Endothelial cell of umbilical vein (primary cell): ENCODE measurements around the gene SEMA4C. TPM values are rescaled to one million over a fixed set of nuclear protein-coding genes. Genes with fewer than 3 reads are reported as not detected.

Source experiments
- BruUV-seq: library from RNA; stranded (reverse); fragments of 400-500 nt; replicated peaks from 2 replicates; lab custom pipeline; 2021; lab: Mats Ljungman, UMichigan
- CTCF ChIA-PET: fragments of 300-600, 350-600 bp; sonication (Branson Sonifier 250); formaldehyde crosslinking; loops from one replicate; lab custom pipeline; 2021; ENCODE audit warnings: antibody characterized with exemption, inconsistent platforms; lab: Charles Lee
- POLR2A ChIA-PET: fragments of 300-600, 350-600 bp; sonication (Branson Sonifier 250); formaldehyde crosslinking; loops from one replicate; lab custom pipeline; 2021; ENCODE audit warnings: antibody characterized with exemption, inconsistent platforms; lab: Charles Lee
- DNase-seq: peaks from one replicate; pipeline ENCODE4 v3.0.0-alpha.2; 2011; ENCODE audit warnings: low read depth, low spot score
- FAIRE-seq: peaks from 2 replicates; lab custom pipeline; 2011; peaks lifted over from hg19 to GRCh38; lab: Jason Lieb, UNC
- H2AFZ ChIP-seq: 2 replicates; pipeline ENCODE4 v1.6.0; 2012; ENCODE audit warnings: low read depth, low read length, control low read depth, inconsistent platforms
- H3K27ac ChIP-seq: 2 replicates; pipeline ENCODE4 v1.5.1; 2011; ENCODE audit warnings: low read depth, mild to moderate bottlenecking, control low read depth, low read length, moderate library complexity; ENCODE audit not compliant: insufficient read depth
- H3K27me3 ChIP-seq, 2 experiments: 2 replicates each; pipeline versions ENCODE4 v1.6.0 to v1.6.1; 2011; ENCODE audit warnings: low read length in 2 of 2, mixed read lengths in 1 of 2; ENCODE audit not compliant: control insufficient read depth in 2 of 2, insufficient read depth in 2 of 2
- H3K36me3 ChIP-seq, 2 experiments: 2 replicates in 1 of 2; 3 replicates in 1 of 2; pipeline ENCODE4 v1.5.1; 2011; ENCODE audit warnings: low read length in 2 of 2, mild to moderate bottlenecking in 1 of 2, moderate library complexity in 1 of 2; ENCODE audit not compliant: control insufficient read depth in 2 of 2, insufficient read depth in 2 of 2; ENCODE audit errors: extremely low read depth in 1 of 2
- H3K4me1 ChIP-seq: 3 replicates; pipeline ENCODE4 v1.5.1; 2011; ENCODE audit warnings: mild to moderate bottlenecking, low read length; ENCODE audit not compliant: control insufficient read depth, insufficient read depth; ENCODE audit errors: extremely low read depth
- H3K4me2 ChIP-seq: 2 replicates; pipeline ENCODE4 v1.6.1; 2011; ENCODE audit warnings: low read length, control low read depth, mixed read lengths; ENCODE audit not compliant: insufficient read depth
- H3K4me3 ChIP-seq, 3 experiments: fragments of 200-600 bp in 1 of 3; sonication (generic), shearing (Covaris generic) in 1 of 3; replicated peaks in 1 of 3; 2 replicates each; pipeline ENCODE4 v1.5.1; 2011 to 2016; ENCODE audit warnings: control low read depth in 3 of 3, low read length in 3 of 3, mild to moderate bottlenecking in 2 of 3, inconsistent platforms in 1 of 3, low read depth in 1 of 3, moderate library complexity in 1 of 3; ENCODE audit not compliant: insufficient read depth in 1 of 3
- H3K79me2 ChIP-seq: 2 replicates; pipeline ENCODE4 v1.6.0; 2012; ENCODE audit warnings: low read length, inconsistent platforms; ENCODE audit not compliant: control insufficient read depth, insufficient read depth
- H3K9ac ChIP-seq: replicated peaks from 2 replicates; pipeline ENCODE3; 2011; ENCODE audit warnings: low read length, control low read depth; ENCODE audit not compliant: insufficient read depth; ENCODE audit errors: extremely low read depth
- H3K9me1 ChIP-seq: replicated peaks from 3 replicates; pipeline ENCODE4 v1.6.0; 2011; ENCODE audit warnings: mild to moderate bottlenecking, low read length; ENCODE audit not compliant: control insufficient read depth, insufficient read depth; ENCODE audit errors: extremely low read depth
- H3K9me3 ChIP-seq: replicated peaks from 2 replicates; pipeline ENCODE4 v1.5.1; 2012; ENCODE audit warnings: low read length, inconsistent platforms; ENCODE audit not compliant: control insufficient read depth, insufficient read depth
- H4K20me1 ChIP-seq: replicated peaks from 2 replicates; pipeline ENCODE3; 2011; ENCODE audit warnings: mild to moderate bottlenecking, low read length; ENCODE audit not compliant: control insufficient read depth, insufficient read depth; ENCODE audit errors: extremely low read depth
- CTCF ChIP-seq, 2 donors: IDR thresholded peaks; 1 replicate in 1 of 2; 2 replicates in 1 of 2; pipeline ENCODE4 v1.5.1; 2011; ENCODE audit warnings: low read length in 2 of 2, mild to moderate bottlenecking in 2 of 2, moderate library complexity in 2 of 2, control low read depth in 1 of 2, inconsistent platforms in 1 of 2, low read depth in 1 of 2; ENCODE audit not compliant: insufficient read depth in 1 of 2; ENCODE audit errors: extremely low read depth in 1 of 2
- EZH2 ChIP-seq: IDR thresholded peaks from 2 replicates; pipeline ENCODE4 v1.6.1; 2012; ENCODE audit warnings: borderline replicate concordance, low read depth, mild to moderate bottlenecking, moderate library complexity, low read length, inconsistent platforms; ENCODE audit not compliant: severe bottlenecking
- FOS ChIP-seq: IDR thresholded peaks from 2 replicates; pipeline ENCODE4 v1.6.1; 2011; ENCODE audit warnings: mild to moderate bottlenecking, low read length, moderate library complexity, borderline replicate concordance; ENCODE audit not compliant: insufficient read depth
- GATA2 ChIP-seq: IDR thresholded peaks from 2 replicates; pipeline ENCODE4 v1.7.0; 2011; ENCODE audit warnings: low read depth, mild to moderate bottlenecking, moderate library complexity, mixed read lengths, low read length; ENCODE audit not compliant: insufficient read length, insufficient read depth
- JUN ChIP-seq: IDR thresholded peaks from 2 replicates; pipeline ENCODE4 v1.6.1; 2011; ENCODE audit warnings: borderline replicate concordance, low read depth; ENCODE audit not compliant: insufficient read length, insufficient read depth
- MAX ChIP-seq: IDR thresholded peaks from 2 replicates; pipeline ENCODE4 v1.6.1; 2011; ENCODE audit not compliant: insufficient read depth, insufficient read length
- MYC ChIP-seq: IDR thresholded peaks from one replicate; pipeline ENCODE4 v1.6.1; 2011; ENCODE audit warnings: mild to moderate bottlenecking, low read depth, low read length
- POLR2A ChIP-seq: IDR thresholded peaks from 2 replicates; pipeline ENCODE4 v1.6.1; 2012; ENCODE audit warnings: low read depth, mild to moderate bottlenecking, control low read depth, low read length
- POLR2AphosphoS5 ChIP-seq: IDR thresholded peaks from 2 replicates; pipeline ENCODE4 v1.6.1; 2012; ENCODE audit warnings: low read depth, mild to moderate bottlenecking, control low read depth, low read length, moderate library complexity; ENCODE audit not compliant: insufficient read depth
- dilution Hi-C: fragments of 300-500 bp; cut with MboI; formaldehyde crosslinking; loops from one replicate; pipeline ENCODE4 v1.15.0; 2019; ENCODE audit warnings: low sequenced_read_pairs; ENCODE audit not compliant: extremely low pct_ligation_motif_present
- intact Hi-C: fragments of 100-400 bp; cut with micrococcal nuclease; formaldehyde crosslinking; loops from one replicate; pipeline ENCODE4 v1.10.0; 2022
- polyA plus RNA-seq, 4 experiments: library from polyadenylated mRNA; depleted of rRNA in 3 of 4; stranded (reverse) in 3 of 4; unstranded in 1 of 4; fragments of >200 nt; gene quantifications; 2 replicates each; pipeline versions ENCODE4 v1.2.1 to v1.2.3, GENCODE V29; 2011 to 2012; ENCODE audit warnings: missing spikeins in 1 of 4
- total RNA-seq: library from RNA; stranded (reverse); gene quantifications from 2 replicates; pipeline ENCODE4 v1.2.3, GENCODE V29; 2021

Gene SEMA4C
- total and polyA plus RNA-seq, 2 donors (not counting 3 experiments of a cell fraction or from before 2014, with no cell fraction given) = 16.4 to 17.3 TPM

- H3K27me3 ChIP-seq = peaks cover 3 to 9% of the 10 kb centered on the region in 2 experiments
- no peak overlapping the region for H3K4me3 ChIP-seq
- H3K9me1 ChIP-seq = no peaks in the 10 kb centered on the region
- dilution Hi-C loops = no loop called here
- no peak overlapping the region for H3K27ac ChIP-seq
- FAIRE-seq (no peak), DNase-seq (no peak)
- ChIA-PET CTCF (interaction anchor here (1.2 to 6.5 kb wide), 2 partner anchors 7 to 9 kb away, joined by 3 to 81 read pairs; partner anchors contain the start of gene ANKRD39), POLR2A (no interaction called here)
- no peaks in the 10 kb centered on the region for H3K79me2 ChIP-seq
- H3K36me3 ChIP-seq = peaks cover 4 to 38% of the 10 kb centered on the region in 2 experiments
- H3K4me1 ChIP-seq = peaks cover 30% of the 10 kb centered on the region
- H3K9ac ChIP-seq = no peak overlapping the region
- no peaks in the 10 kb centered on the region for H3K9me3 ChIP-seq
- no peak overlapping the region for H2AFZ ChIP-seq
- no peaks in the 10 kb centered on the region for H4K20me1 ChIP-seq
- intact Hi-C loops = no loop called here
- BruUV-seq = no TSS peak
- H3K4me2 ChIP-seq = no peak overlapping the region
- no peak for TF ChIP-seq POLR2AphosphoS5
- TF ChIP-seq EZH2 = no peak
- TF ChIP-seq JUN = no peak
- no peak for TF ChIP-seq MAX
- TF ChIP-seq GATA2 = no peak
- no peak for TF ChIP-seq MYC
- no peak for TF ChIP-seq CTCF (IDR thresholded peaks at IDR 0.05; ENCODE audit: extremely low read depth in 1 of 2, insufficient read depth in 1 of 2, low read depth in 1 of 2, low read length in 2 of 2)
- TF ChIP-seq FOS = no peak
- no peak for TF ChIP-seq POLR2A
These were observed 4.2 kb downstream of the SEMA4C start for GRCh38 chr2:96865654-96866053.
